Thyroid gland (tissue), 4 donors: ENCODE results near the gene PHACTR1.

Source experiments
- CTCF ChIP-seq, 6 experiments: fragments of 200-600 bp in 3 of 6; fragments of 450-650 bp in 3 of 6; sonication (generic) in 3 of 6; IDR thresholded peaks; one replicate each; pipeline ENCODE4 v1.5.1; 2016 to 2019; ENCODE audit warnings: antibody characterized with exemption in 6 of 6, mild to moderate bottlenecking in 2 of 6, inconsistent platforms in 1 of 6, moderate library complexity in 1 of 6
- POLR2A ChIP-seq, 2 donors: fragments of 450-650 bp; IDR thresholded peaks; one replicate each; pipeline ENCODE4 v1.6.1; 2017; ENCODE audit warnings: antibody characterized with exemption in 2 of 2, mild to moderate bottlenecking in 2 of 2, moderate library complexity in 1 of 2

DNA sequence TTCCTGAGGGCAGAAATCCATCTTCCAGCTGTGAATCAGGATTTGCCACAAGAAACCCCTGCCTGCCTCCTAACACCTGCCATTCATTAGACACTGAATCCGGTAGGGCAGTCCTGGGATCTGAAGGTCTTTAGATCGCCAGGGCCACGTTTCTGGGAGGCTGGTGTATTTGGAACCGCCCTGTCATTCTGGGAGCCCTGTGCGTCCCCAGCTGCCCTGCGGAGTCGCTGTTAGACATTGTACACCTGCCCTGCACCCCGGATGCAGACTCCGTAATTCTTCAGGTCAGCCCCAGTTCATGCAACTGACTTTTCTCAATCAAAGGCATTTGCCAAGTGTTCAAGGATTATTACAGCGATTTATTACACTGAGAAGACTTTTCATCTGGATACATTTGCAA is 418.6 kb downstream of the PHACTR1 start:
- TF ChIP-seq CTCF (IDR thresholded peaks at IDR 0.05) = no peak
- TF ChIP-seq POLR2A (IDR thresholded peaks at IDR 0.05) = no peak
